Neutrophil (primary cell): Measurements from ENCODE around the gene GDI2.

ENCODE experiments used
- H3K27ac ChIP-seq: fragments of 200-600 bp; sonication (generic); 2 replicates; pipeline ENCODE4 v1.5.1; 2016; ENCODE audit warnings: mild to moderate bottlenecking, moderate library complexity
- H3K27me3 ChIP-seq: fragments of 200-600 bp; sonication (generic); 2 replicates; pipeline ENCODE4 v1.6.0; 2016; ENCODE audit warnings: mild to moderate bottlenecking
- H3K36me3 ChIP-seq: fragments of 200-600 bp; sonication (generic); 2 replicates; pipeline ENCODE4 v1.5.1; 2017
- H3K4me1 ChIP-seq, 2 experiments: fragments of 200-600 bp in 1 of 2; sonication (generic) in 1 of 2; 1 replicate in 1 of 2; 2 replicates in 1 of 2; pipeline versions ENCODE4 v1.5.1 to v1.6.1; 2013 to 2016; ENCODE audit warnings: low read depth in 1 of 2, low read length in 1 of 2, mild to moderate bottlenecking in 1 of 2, moderate library complexity in 1 of 2; ENCODE audit not compliant: control insufficient read depth in 1 of 2, insufficient read depth in 1 of 2
- H3K4me3 ChIP-seq, 2 experiments: fragments of 200-600 bp in 1 of 2; sonication (generic) in 1 of 2; 1 replicate in 1 of 2; 2 replicates in 1 of 2; pipeline ENCODE4 v1.5.1; 2013 to 2016; ENCODE audit warnings: low read depth in 1 of 2, low read length in 1 of 2, mild to moderate bottlenecking in 1 of 2, moderate library complexity in 1 of 2
- H3K9me3 ChIP-seq: fragments of 200-600 bp; sonication (generic); 2 replicates; pipeline ENCODE4 v1.5.1; 2016
- TF ChIP-seq, protein P1 (sequence below): fragments of 200-600 bp; sonication (generic); IDR thresholded peaks from 2 replicates; pipeline ENCODE4 v1.5.1; 2016; ENCODE audit warnings: antibody characterized with exemption

The GDI2 gene

GRCh38 chr10:5806745-5807144 lies 6.5 kb downstream of the GDI2 start:
- no peaks in the 10 kb centered on the region for H3K27me3 ChIP-seq
- peaks cover 47 to 52% of the 10 kb centered on the region in 2 experiments for H3K4me1 ChIP-seq
- TF ChIP-seq, protein P1, sequence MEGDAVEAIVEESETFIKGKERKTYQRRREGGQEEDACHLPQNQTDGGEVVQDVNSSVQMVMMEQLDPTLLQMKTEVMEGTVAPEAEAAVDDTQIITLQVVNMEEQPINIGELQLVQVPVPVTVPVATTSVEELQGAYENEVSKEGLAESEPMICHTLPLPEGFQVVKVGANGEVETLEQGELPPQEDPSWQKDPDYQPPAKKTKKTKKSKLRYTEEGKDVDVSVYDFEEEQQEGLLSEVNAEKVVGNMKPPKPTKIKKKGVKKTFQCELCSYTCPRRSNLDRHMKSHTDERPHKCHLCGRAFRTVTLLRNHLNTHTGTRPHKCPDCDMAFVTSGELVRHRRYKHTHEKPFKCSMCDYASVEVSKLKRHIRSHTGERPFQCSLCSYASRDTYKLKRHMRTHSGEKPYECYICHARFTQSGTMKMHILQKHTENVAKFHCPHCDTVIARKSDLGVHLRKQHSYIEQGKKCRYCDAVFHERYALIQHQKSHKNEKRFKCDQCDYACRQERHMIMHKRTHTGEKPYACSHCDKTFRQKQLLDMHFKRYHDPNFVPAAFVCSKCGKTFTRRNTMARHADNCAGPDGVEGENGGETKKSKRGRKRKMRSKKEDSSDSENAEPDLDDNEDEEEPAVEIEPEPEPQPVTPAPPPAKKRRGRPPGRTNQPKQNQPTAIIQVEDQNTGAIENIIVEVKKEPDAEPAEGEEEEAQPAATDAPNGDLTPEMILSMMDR: no peak
- H3K27ac ChIP-seq: peak overlapping the region; percentile 70
- no peak overlapping the region for H3K4me3 ChIP-seq
- H3K9me3 ChIP-seq: no peaks in the 10 kb centered on the region
- peaks cover 4% of the 10 kb centered on the region for H3K36me3 ChIP-seq

GRCh38 chr10:5805711-5806110 lies 7.5 kb downstream of the GDI2 start:
- Histone ChIP-seq H3K4me1 (peaks cover 37 to 42% of the 10 kb centered on the region in 2 experiments), H3K27ac (peak overlapping the region; percentile 70), H3K9me3 (no peaks in the 10 kb centered on the region), H3K27me3 (no peaks in the 10 kb centered on the region), H3K36me3 (peaks cover 4% of the 10 kb centered on the region), H3K4me3 (no peak overlapping the region)
- TF ChIP-seq, protein P1: no peak

DNA sequence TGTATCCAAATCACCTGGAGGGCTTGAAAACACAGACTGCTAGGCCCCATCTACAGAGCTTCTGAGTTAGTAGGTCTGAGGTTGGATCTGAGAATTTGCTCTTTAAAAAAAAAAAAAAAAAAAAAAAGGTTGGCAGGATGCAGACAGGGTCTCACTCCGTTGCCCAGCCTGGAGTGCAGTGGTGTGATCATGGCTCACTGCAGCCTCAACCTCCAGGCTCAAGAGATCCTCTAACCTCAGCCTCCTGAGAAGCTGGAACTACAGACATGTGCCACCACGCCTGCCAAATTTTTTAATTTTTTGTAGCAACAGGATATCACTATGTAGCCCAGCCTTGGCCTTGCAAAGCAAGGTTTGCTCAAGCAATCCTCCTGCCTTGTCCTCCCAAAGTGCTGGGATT lies 8.0 kb downstream of the GDI2 start:
- TF ChIP-seq, protein P1: no peak
- peaks cover 7% of the 10 kb centered on the region for H3K36me3 ChIP-seq
- H3K27me3 ChIP-seq: no peaks in the 10 kb centered on the region
- no peaks in the 10 kb centered on the region for H3K9me3 ChIP-seq
- H3K4me1 ChIP-seq: peaks cover 33 to 37% of the 10 kb centered on the region in 2 experiments
- no peak overlapping the region for H3K4me3 ChIP-seq
- H3K27ac ChIP-seq: peak overlapping the region; percentile 70

GRCh38 chr10:5804386-5804785 lies 8.8 kb downstream of the GDI2 start:
- H3K27me3 ChIP-seq: no peaks in the 10 kb centered on the region
- peak overlapping the region; percentile 70 for H3K27ac ChIP-seq
- H3K4me3 ChIP-seq: no peak overlapping the region
- TF ChIP-seq, protein P1: no peak
- H3K4me1 ChIP-seq: peaks cover 24 to 28% of the 10 kb centered on the region in 2 experiments
- peaks cover 16% of the 10 kb centered on the region for H3K36me3 ChIP-seq
- H3K9me3 ChIP-seq: no peaks in the 10 kb centered on the region

DNA sequence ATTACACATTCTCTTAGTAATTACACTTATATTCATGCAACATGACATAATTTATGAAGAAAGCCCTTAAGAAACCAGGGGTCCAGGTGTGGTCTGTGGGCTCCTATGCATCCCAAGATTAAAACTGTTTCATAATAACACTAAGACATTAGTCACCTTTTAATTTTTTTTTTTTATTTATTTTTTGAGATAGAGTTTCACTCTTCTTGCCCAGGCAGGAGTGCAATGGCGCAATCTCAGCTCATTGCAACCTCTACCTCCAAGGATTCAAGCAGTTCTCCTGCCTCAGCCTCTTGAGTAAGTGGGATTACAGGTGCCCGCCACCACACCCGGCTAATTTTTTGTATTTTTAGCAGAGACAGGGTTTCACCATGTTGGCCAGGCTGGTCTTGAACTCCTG lies 12.5 kb downstream of the GDI2 start:
- Histone ChIP-seq H3K27me3 (no peaks in the 10 kb centered on the region), H3K27ac (no peak overlapping the region), H3K4me3 (no peak overlapping the region), H3K4me1 (peaks cover 15 to 17% of the 10 kb centered on the region in 2 experiments), H3K9me3 (no peaks in the 10 kb centered on the region), H3K36me3 (peaks cover 46% of the 10 kb centered on the region)
- TF ChIP-seq, protein P1: no peak

DNA sequence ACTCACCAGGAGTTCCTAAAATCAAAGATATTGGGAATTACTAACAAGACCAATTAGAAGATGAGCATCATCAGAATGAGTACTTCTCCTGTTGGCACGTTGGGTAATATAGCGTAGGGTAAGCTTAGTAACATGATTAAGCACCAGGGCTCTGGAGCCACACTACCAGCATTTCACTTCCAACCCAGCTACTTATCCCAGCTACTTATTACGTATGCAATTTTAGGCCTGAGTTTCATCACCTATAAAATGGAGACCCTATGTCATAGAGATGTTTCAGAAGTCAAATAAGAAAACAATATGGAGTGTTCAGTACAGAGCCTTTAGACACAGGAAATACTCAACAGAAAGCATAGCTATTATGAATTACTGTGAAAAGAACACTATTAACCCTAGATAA lies 19.0 kb downstream of the GDI2 start:
- peaks cover 92% of the 10 kb centered on the region for H3K36me3 ChIP-seq
- no peak overlapping the region for H3K4me3 ChIP-seq
- no peaks in the 10 kb centered on the region for H3K9me3 ChIP-seq
- H3K27me3 ChIP-seq: no peaks in the 10 kb centered on the region
- peak overlapping the region; percentile 16 for H3K27ac ChIP-seq
- TF ChIP-seq, protein P1: no peak
- peaks cover 0 to 5% of the 10 kb centered on the region in 2 experiments for H3K4me1 ChIP-seq
